OCI-LY3 (cell line): ENCODE results near the gene ATG7.

Experiments
- CTCF ChIP-seq: fragments of 200-600, 300-600 bp; sonication (generic); IDR thresholded peaks from 2 replicates; pipeline ENCODE4 v1.5.1; 2014; ENCODE audit warnings: antibody characterized with exemption, low read length, low read depth
- EZH2phosphoT487 ChIP-seq: fragments of 200-600 bp; shearing (Covaris generic); IDR thresholded peaks from 2 replicates; pipeline ENCODE4 v1.6.1; 2018; ENCODE audit warnings: antibody characterized with exemption, mixed run types, low read depth

- TF ChIP-seq CTCF (no peak), EZH2phosphoT487 (no peak)
Measured at GRCh38 chr3:11575677-11576076, 303.5 kb downstream of the ATG7 start.
